Measurements from ENCODE around the gene KCNAB1.
"Not testable (repeated sequence)": the region's sequence is repeated elsewhere in the genome, so short reads cannot be mapped to it uniquely, and the experiment has no call there.

Gene KCNAB1

GRCh38 chr3:156218353-156218744, 98.0 kb downstream of the KCNAB1 start:
- no peak for DNase-seq (ENCODE audit: low spot score)

GRCh38 chr3:156222381-156222780, 102.0 kb downstream of the KCNAB1 start:
- DNase-seq (ENCODE audit: low spot score), result not testable (repeated sequence)

GRCh38 chr3:156224046-156224445, 103.7 kb downstream of the KCNAB1 start:
- DNase-seq (ENCODE audit: low spot score), result not testable (repeated sequence)

GRCh38 chr3:156226676-156227420, 106.5 kb downstream of the KCNAB1 start:
- DNase-seq (ENCODE audit: low spot score), result no peak

- no peak for DNase-seq (ENCODE audit: low spot score)
Measured at GRCh38 chr3:156227704-156228103, 107.3 kb downstream of the KCNAB1 start.

GRCh38 chr3:156230278-156230900, 110.0 kb downstream of the KCNAB1 start:
- DNase-seq (ENCODE audit: low spot score), result no peak

GRCh38 chr3:156231221-156231620, 110.8 kb downstream of the KCNAB1 start:
- not testable (repeated sequence) for DNase-seq (ENCODE audit: low spot score)

GRCh38 chr3:156233876-156234275, 113.5 kb downstream of the KCNAB1 start:
- DNase-seq (ENCODE audit: low spot score), result no peak

GRCh38 chr3:156236556-156237260, 116.3 kb downstream of the KCNAB1 start:
- no peak for DNase-seq (ENCODE audit: low spot score)

GRCh38 chr3:156240642-156241041, 120.3 kb downstream of the KCNAB1 start:
- no peak for DNase-seq (ENCODE audit: low spot score)

GRCh38 chr3:156246961-156247725, 126.8 kb downstream of the KCNAB1 start:
- no peak for DNase-seq (ENCODE audit: low spot score)

GRCh38 chr3:156250550-156250949, 130.2 kb downstream of the KCNAB1 start:
- no peak for DNase-seq (ENCODE audit: low spot score)

GRCh38 chr3:156251424-156251823, 131.0 kb downstream of the KCNAB1 start:
- DNase-seq (ENCODE audit: low spot score), result no peak

GRCh38 chr3:156252656-156253055, 132.3 kb downstream of the KCNAB1 start:
- DNase-seq (ENCODE audit: low spot score), result no peak

- no peak for DNase-seq (ENCODE audit: low spot score)
Measured at GRCh38 chr3:156253150-156253549, 132.8 kb downstream of the KCNAB1 start.

- DNase-seq (ENCODE audit: low spot score), result no peak
Measured at GRCh38 chr3:156256256-156256655, 135.9 kb downstream of the KCNAB1 start.

GRCh38 chr3:156256945-156257344, 136.6 kb downstream of the KCNAB1 start:
- DNase-seq (ENCODE audit: low spot score), result no peak

- no peak for DNase-seq (ENCODE audit: low spot score)
Measured at GRCh38 chr3:156258301-156258700, 137.9 kb downstream of the KCNAB1 start.

- DNase-seq (ENCODE audit: low spot score), result no peak
Measured at GRCh38 chr3:156259896-156260295, 139.5 kb downstream of the KCNAB1 start.

GRCh38 chr3:156260331-156260730, 140.0 kb downstream of the KCNAB1 start:
- no peak for DNase-seq (ENCODE audit: low spot score)

GRCh38 chr3:156264771-156265170, 144.4 kb downstream of the KCNAB1 start:
- no peak for DNase-seq (ENCODE audit: low spot score)

- DNase-seq (ENCODE audit: low spot score), result no peak
Measured at GRCh38 chr3:156271508-156271907, 151.1 kb downstream of the KCNAB1 start.

All from HuH-7.5 (cell line).